Activated T-helper 17 cell treated with anti-CD3 and anti-CD28 coated beads, Interleukin-2, amount 50 U/mL, for 72 hours (primary cell): ENCODE measurements around the gene AFG3L2. TPM values are rescaled to one million over a fixed set of nuclear protein-coding genes. Genes with fewer than 3 reads are reported as not detected.
"Not testable (repeated sequence)": the region's sequence is repeated elsewhere in the genome, so short reads cannot be mapped to it uniquely, and the experiment has no call there.

Experiments used
- ATAC-seq: fragments of 150-1000 bp; cut with Tn5 transposase; replicated peaks from 2 replicates; pipeline ENCODE4 v1.10.0; 2021; ENCODE audit warnings: mild to moderate bottlenecking, moderate library complexity
- H3K27ac Mint-ChIP-seq: one replicate; pipeline ENCODE4 v1.8.0; 2022; ENCODE audit warnings: mixed read lengths
- H3K27me3 Mint-ChIP-seq: one replicate; pipeline ENCODE4 v1.8.0; 2022; ENCODE audit warnings: mixed read lengths
- H3K36me3 Mint-ChIP-seq: one replicate; pipeline ENCODE4 v1.8.0; 2022; ENCODE audit warnings: low read depth, mild to moderate bottlenecking, mixed read lengths
- H3K4me1 Mint-ChIP-seq: one replicate; pipeline ENCODE4 v1.8.0; 2022; ENCODE audit warnings: mixed read lengths
- H3K4me3 Mint-ChIP-seq: one replicate; pipeline ENCODE4 v1.8.0; 2022; ENCODE audit warnings: mild to moderate bottlenecking, mixed read lengths
- H3K9me3 Mint-ChIP-seq: one replicate; pipeline ENCODE4 v1.8.0; 2022; ENCODE audit warnings: mixed read lengths
- total RNA-seq, 2 donors: library from RNA; stranded (reverse); gene quantifications; one replicate each; pipeline ENCODE4 v1.2.3, GENCODE V29; 2022

AFG3L2 gene
- 10 to 100 TPM; 30.6 to 63.9 TPM for total RNA-seq

GRCh38 chr18:12376754-12377555, at the start of gene AFG3L2:
TSS of gene AFG3L2 (minus strand) at chr18:12377227. CDS start at chr18:12377082, 145 bp downstream.
- Mint-ChIP-seq H3K36me3 (peaks cover 25% of the 10 kb centered on the region), H3K9me3 (no peaks in the 10 kb centered on the region), H3K27me3 (no peaks in the 10 kb centered on the region), H3K27ac (peak within 1 kb of the TSS; percentile 85), H3K4me1 (peaks cover 33% of the 10 kb centered on the region), H3K4me3 (peak within 1 kb of the TSS; percentile 90)
- ATAC-seq, result peak; percentile 88

- Mint-ChIP-seq H3K36me3 (no peaks in the 10 kb centered on the region), H3K4me1 (no peaks in the 10 kb centered on the region), H3K4me3 (no peak overlapping the region), H3K27me3 (peaks cover 3% of the 10 kb centered on the region), H3K9me3 (no peaks in the 10 kb centered on the region), H3K27ac (no peak overlapping the region)
- ATAC-seq, result no peak
Measured at GRCh38 chr18:12424252-12424651, 47.2 kb upstream of the AFG3L2 start.

- Mint-ChIP-seq H3K27ac (no peak overlapping the region), H3K27me3 (peaks cover 3% of the 10 kb centered on the region), H3K9me3 (no peaks in the 10 kb centered on the region), H3K36me3 (no peaks in the 10 kb centered on the region), H3K4me3 (no peak overlapping the region), H3K4me1 (no peaks in the 10 kb centered on the region)
- ATAC-seq, result no peak
Measured at GRCh38 chr18:12423820-12424219, 46.8 kb upstream of the AFG3L2 start.

- Mint-ChIP-seq H3K36me3 (no peaks in the 10 kb centered on the region), H3K27me3 (peaks cover 3% of the 10 kb centered on the region), H3K9me3 (no peaks in the 10 kb centered on the region), H3K27ac (no peak overlapping the region), H3K4me1 (no peaks in the 10 kb centered on the region), H3K4me3 (no peak overlapping the region)
- ATAC-seq, result no peak
Measured at GRCh38 chr18:12423393-12423792, 46.4 kb upstream of the AFG3L2 start.

GRCh38 chr18:12422936-12423335, 45.9 kb upstream of the AFG3L2 start:
- no peaks in the 10 kb centered on the region for H3K9me3 Mint-ChIP-seq
- ATAC-seq, result no peak
- peaks cover 3% of the 10 kb centered on the region for H3K27me3 Mint-ChIP-seq
- no peak overlapping the region for H3K4me3 Mint-ChIP-seq
- no peaks in the 10 kb centered on the region for H3K4me1 Mint-ChIP-seq
- H3K27ac Mint-ChIP-seq, result no peak overlapping the region
- no peaks in the 10 kb centered on the region for H3K36me3 Mint-ChIP-seq

GRCh38 chr18:12421732-12422131, 44.7 kb upstream of the AFG3L2 start:
- H3K27ac Mint-ChIP-seq, result no peak overlapping the region
- no peaks in the 10 kb centered on the region for H3K36me3 Mint-ChIP-seq
- no peaks in the 10 kb centered on the region for H3K4me1 Mint-ChIP-seq
- H3K9me3 Mint-ChIP-seq, result no peaks in the 10 kb centered on the region
- H3K4me3 Mint-ChIP-seq, result no peak overlapping the region
- peaks cover 3% of the 10 kb centered on the region for H3K27me3 Mint-ChIP-seq
- no peak for ATAC-seq

- Mint-ChIP-seq H3K9me3 (no peaks in the 10 kb centered on the region), H3K4me3 (peak overlapping the region; percentile 70), H3K4me1 (no peaks in the 10 kb centered on the region), H3K27me3 (peaks cover 3% of the 10 kb centered on the region), H3K27ac (no peak overlapping the region), H3K36me3 (no peaks in the 10 kb centered on the region)
- no peak for ATAC-seq
Measured at GRCh38 chr18:12420821-12421421, 43.9 kb upstream of the AFG3L2 start.

- H3K9me3 Mint-ChIP-seq, result no peaks in the 10 kb centered on the region
- H3K4me3 Mint-ChIP-seq, result no peak overlapping the region
- H3K36me3 Mint-ChIP-seq, result no peaks in the 10 kb centered on the region
- ATAC-seq, result no peak
- H3K27me3 Mint-ChIP-seq, result peaks cover 3% of the 10 kb centered on the region
- H3K27ac Mint-ChIP-seq, result no peak overlapping the region
- no peaks in the 10 kb centered on the region for H3K4me1 Mint-ChIP-seq
Measured at GRCh38 chr18:12417687-12418086, 40.7 kb upstream of the AFG3L2 start.

- no peaks in the 10 kb centered on the region for H3K9me3 Mint-ChIP-seq
- no peaks in the 10 kb centered on the region for H3K36me3 Mint-ChIP-seq
- no peaks in the 10 kb centered on the region for H3K4me1 Mint-ChIP-seq
Measured at GRCh38 chr18:12416098-12416729, 39.2 kb upstream of the AFG3L2 start.

GRCh38 chr18:12411456-12411855, 34.4 kb upstream of the AFG3L2 start:
- ATAC-seq, result no peak
- Mint-ChIP-seq H3K4me3 (no peak overlapping the region), H3K4me1 (no peaks in the 10 kb centered on the region)

More at GRCh38 chr18:12416098-12416729, 39.2 kb upstream of the AFG3L2 start:
- Mint-ChIP-seq H3K27me3 (peaks cover 1% of the 10 kb centered on the region), H3K4me3 (no peak overlapping the region), H3K27ac (no peak overlapping the region)
- ATAC-seq, result no peak

GRCh38 chr18:12410747-12411146, 33.7 kb upstream of the AFG3L2 start:
- ATAC-seq, H3K9me3 Mint-ChIP-seq, H3K27ac Mint-ChIP-seq, H3K36me3 Mint-ChIP-seq, H3K4me1 Mint-ChIP-seq, H3K27me3 Mint-ChIP-seq, H3K4me3 Mint-ChIP-seq: not testable (repeated sequence)

More at GRCh38 chr18:12411456-12411855, 34.4 kb upstream of the AFG3L2 start:
- no peaks in the 10 kb centered on the region for H3K36me3 Mint-ChIP-seq
- no peak overlapping the region for H3K27ac Mint-ChIP-seq
- H3K9me3 Mint-ChIP-seq, result no peaks in the 10 kb centered on the region
- no peaks in the 10 kb centered on the region for H3K27me3 Mint-ChIP-seq

GRCh38 chr18:12410081-12410481, 33.1 kb upstream of the AFG3L2 start:
- peaks cover 5% of the 10 kb centered on the region for H3K27me3 Mint-ChIP-seq
- H3K4me1 Mint-ChIP-seq, result no peaks in the 10 kb centered on the region
- H3K36me3 Mint-ChIP-seq, result no peaks in the 10 kb centered on the region
- no peak for ATAC-seq
- H3K4me3 Mint-ChIP-seq, result no peak overlapping the region
- H3K9me3 Mint-ChIP-seq, result no peaks in the 10 kb centered on the region
- H3K27ac Mint-ChIP-seq, result no peak overlapping the region

- no peak overlapping the region for H3K27ac Mint-ChIP-seq
- peaks cover 9% of the 10 kb centered on the region for H3K27me3 Mint-ChIP-seq
- ATAC-seq, result no peak
- no peaks in the 10 kb centered on the region for H3K4me1 Mint-ChIP-seq
- no peaks in the 10 kb centered on the region for H3K36me3 Mint-ChIP-seq
- H3K4me3 Mint-ChIP-seq, result no peak overlapping the region
- H3K9me3 Mint-ChIP-seq, result no peaks in the 10 kb centered on the region
Measured at GRCh38 chr18:12409469-12409868, 32.4 kb upstream of the AFG3L2 start.

GRCh38 chr18:12408247-12408869, 31.3 kb upstream of the AFG3L2 start:
- peaks cover 4% of the 10 kb centered on the region for H3K4me1 Mint-ChIP-seq
- peaks cover 14% of the 10 kb centered on the region for H3K27me3 Mint-ChIP-seq
- H3K36me3 Mint-ChIP-seq, result no peaks in the 10 kb centered on the region
- H3K9me3 Mint-ChIP-seq, result no peaks in the 10 kb centered on the region
- no peak for ATAC-seq
- H3K27ac Mint-ChIP-seq, result no peak overlapping the region
- H3K4me3 Mint-ChIP-seq, result peak overlapping the region; percentile 47
